Neutrophil (primary cell): ENCODE data around the gene SV2C.

Experiments used
- H3K27ac ChIP-seq: fragments of 200-600 bp; sonication (generic); 2 replicates; pipeline ENCODE4 v1.5.1; 2016; ENCODE audit warnings: mild to moderate bottlenecking, moderate library complexity
- H3K27me3 ChIP-seq: fragments of 200-600 bp; sonication (generic); 2 replicates; pipeline ENCODE4 v1.6.0; 2016; ENCODE audit warnings: mild to moderate bottlenecking
- H3K36me3 ChIP-seq: fragments of 200-600 bp; sonication (generic); 2 replicates; pipeline ENCODE4 v1.5.1; 2017
- H3K4me1 ChIP-seq, 2 experiments: fragments of 200-600 bp in 1 of 2; sonication (generic) in 1 of 2; 1 replicate in 1 of 2; 2 replicates in 1 of 2; pipeline versions ENCODE4 v1.5.1 to v1.6.1; 2013 to 2016; ENCODE audit warnings: low read depth in 1 of 2, low read length in 1 of 2, mild to moderate bottlenecking in 1 of 2, moderate library complexity in 1 of 2; ENCODE audit not compliant: control insufficient read depth in 1 of 2, insufficient read depth in 1 of 2
- H3K4me3 ChIP-seq, 2 experiments: fragments of 200-600 bp in 1 of 2; sonication (generic) in 1 of 2; 1 replicate in 1 of 2; 2 replicates in 1 of 2; pipeline ENCODE4 v1.5.1; 2013 to 2016; ENCODE audit warnings: low read depth in 1 of 2, low read length in 1 of 2, mild to moderate bottlenecking in 1 of 2, moderate library complexity in 1 of 2
- H3K9me3 ChIP-seq: fragments of 200-600 bp; sonication (generic); 2 replicates; pipeline ENCODE4 v1.5.1; 2016
- CTCF ChIP-seq: fragments of 200-600 bp; sonication (generic); IDR thresholded peaks from 2 replicates; pipeline ENCODE4 v1.5.1; 2016; ENCODE audit warnings: antibody characterized with exemption

Gene SV2C

GRCh38 chr5:76303921-76304320, 220.7 kb downstream of the SV2C start:
- peaks cover 10 to 14% of the 10 kb centered on the region in 2 experiments for H3K4me1 ChIP-seq
- no peak for TF ChIP-seq CTCF
- no peaks in the 10 kb centered on the region for H3K36me3 ChIP-seq
- H3K9me3 ChIP-seq, result no peaks in the 10 kb centered on the region
- no peaks in the 10 kb centered on the region for H3K27me3 ChIP-seq
- H3K27ac ChIP-seq, result no peak overlapping the region
- no peak overlapping the region for H3K4me3 ChIP-seq

GRCh38 chr5:76305269-76305668, 222.1 kb downstream of the SV2C start:
- no peaks in the 10 kb centered on the region for H3K27me3 ChIP-seq
- no peaks in the 10 kb centered on the region for H3K9me3 ChIP-seq
- no peak for TF ChIP-seq CTCF
- H3K36me3 ChIP-seq, result no peaks in the 10 kb centered on the region
- H3K27ac ChIP-seq, result peak overlapping the region; percentile 62
- H3K4me1 ChIP-seq, result peaks cover 10 to 14% of the 10 kb centered on the region in 2 experiments
- H3K4me3 ChIP-seq, result no peak overlapping the region

- TF ChIP-seq CTCF, result no peak
- Histone ChIP-seq H3K4me1 (peaks cover 10 to 14% of the 10 kb centered on the region in 2 experiments), H3K36me3 (no peaks in the 10 kb centered on the region), H3K4me3 (no peak overlapping the region), H3K27ac (peak overlapping the region; percentile 62), H3K27me3 (no peaks in the 10 kb centered on the region), H3K9me3 (no peaks in the 10 kb centered on the region)
These were observed 222.6 kb downstream of the SV2C start for GRCh38 chr5:76305775-76306174.

GRCh38 chr5:76310208-76310607, 227.0 kb downstream of the SV2C start:
- Histone ChIP-seq H3K9me3 (no peaks in the 10 kb centered on the region), H3K27ac (no peak overlapping the region), H3K27me3 (no peaks in the 10 kb centered on the region), H3K36me3 (no peaks in the 10 kb centered on the region), H3K4me3 (no peak overlapping the region), H3K4me1 (peaks cover 7 to 10% of the 10 kb centered on the region in 2 experiments)
- TF ChIP-seq CTCF, result no peak

DNA sequence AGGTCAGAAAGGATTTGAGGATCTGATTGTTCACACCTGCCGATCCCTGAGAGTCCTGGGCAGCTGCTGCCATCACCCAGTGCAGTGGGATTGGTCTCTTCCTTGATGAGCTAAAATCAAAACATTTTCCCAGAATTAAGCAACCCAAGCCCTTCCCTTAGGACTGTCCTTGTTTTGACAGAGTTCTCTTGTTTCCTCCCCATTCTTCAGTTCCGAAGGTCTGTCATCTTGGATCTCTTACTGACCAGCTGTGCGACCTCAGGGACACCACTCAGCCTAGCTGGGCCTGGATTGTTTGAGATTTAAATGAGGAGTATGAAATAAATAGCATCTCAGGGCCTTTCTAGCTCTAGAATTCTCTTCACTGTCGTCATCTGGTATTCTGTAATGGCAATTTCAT, 229.6 kb downstream of the SV2C start:
- Histone ChIP-seq H3K4me3 (no peak overlapping the region), H3K27ac (no peak overlapping the region), H3K36me3 (no peaks in the 10 kb centered on the region), H3K27me3 (no peaks in the 10 kb centered on the region), H3K9me3 (no peaks in the 10 kb centered on the region), H3K4me1 (no peaks in the 10 kb centered on the region)
- no peak for TF ChIP-seq CTCF

DNA sequence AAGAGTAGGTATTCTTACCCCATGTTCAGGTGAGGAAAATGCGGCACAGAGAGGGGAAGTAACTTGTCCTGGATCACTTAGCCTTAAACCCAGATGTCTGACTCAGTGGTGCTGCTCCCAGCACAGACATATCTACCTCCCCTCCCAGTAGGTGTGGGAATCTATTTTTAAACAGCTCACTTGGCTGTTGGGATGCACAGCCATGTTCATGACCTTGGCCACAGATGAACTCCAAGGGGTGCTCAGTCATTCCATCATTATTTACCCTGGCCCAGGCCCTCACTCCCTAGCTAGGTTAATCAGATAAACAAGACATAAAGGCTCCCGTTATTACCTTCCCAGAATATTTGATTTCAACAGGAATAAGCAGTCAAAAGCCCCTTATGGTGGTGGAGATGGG, 231.5 kb downstream of the SV2C start:
- H3K27ac ChIP-seq, result no peak overlapping the region
- H3K4me3 ChIP-seq, result no peak overlapping the region
- no peaks in the 10 kb centered on the region for H3K9me3 ChIP-seq
- H3K4me1 ChIP-seq, result no peaks in the 10 kb centered on the region
- no peaks in the 10 kb centered on the region for H3K36me3 ChIP-seq
- H3K27me3 ChIP-seq, result peaks cover 14% of the 10 kb centered on the region
- no peak for TF ChIP-seq CTCF
